HG03571 (cell line): ENCODE measurements around the gene TCF7L1.
"Not testable (repeated sequence)": the region's sequence is repeated elsewhere in the genome, so short reads cannot be mapped to it uniquely, and the experiment has no call there.

Experiments used
- ATAC-seq: cut with Tn5 transposase; IDR thresholded peaks from one replicate; pipeline ENCODE4 v1.9.1; 2021; ENCODE audit not compliant: unreplicated experiment

The TCF7L1 gene

GRCh38 chr2:85341269-85342029 lies 208.3 kb downstream of the TCF7L1 start:
- ATAC-seq: no peak

GRCh38 chr2:85342156-85342555 lies 209.0 kb downstream of the TCF7L1 start:
- no peak for ATAC-seq

GRCh38 chr2:85343207-85343895 lies 210.2 kb downstream of the TCF7L1 start:
- not testable (repeated sequence) for ATAC-seq

GRCh38 chr2:85344356-85344954 lies 211.3 kb downstream of the TCF7L1 start:
- ATAC-seq: no peak

GRCh38 chr2:85347599-85347998 lies 214.4 kb downstream of the TCF7L1 start:
- ATAC-seq: no peak

GRCh38 chr2:85353876-85354285 lies 220.7 kb downstream of the TCF7L1 start:
- ATAC-seq: no peak

- peak; percentile 96 for ATAC-seq
Observed at GRCh38 chr2:85354286-85355072, 221.3 kb downstream of the TCF7L1 start, which contains the start of the genes ELMOD3 and RETSAT. Gene ELMOD3 (plus strand): TSS chr2:85354769. CDS start chr2:85357199, 2,430 bp downstream. Gene RETSAT (minus strand): TSS chr2:85354528. CDS start chr2:85354507, 21 bp downstream.

GRCh38 chr2:85355073-85355410 lies 221.8 kb downstream of the TCF7L1 start:
- no peak for ATAC-seq

- no peak for ATAC-seq
Observed at GRCh38 chr2:85355521-85355920, 222.3 kb downstream of the TCF7L1 start.

- no peak for ATAC-seq
Observed at GRCh38 chr2:85356186-85356585, 223.0 kb downstream of the TCF7L1 start.

GRCh38 chr2:85357736-85358135 lies 224.5 kb downstream of the TCF7L1 start:
- no peak for ATAC-seq
